Measurements from ENCODE around the gene TBC1D1. TPM values are rescaled to one million over a fixed set of nuclear protein-coding genes. Genes with fewer than 3 reads are reported as not detected.

The TBC1D1 gene
- total RNA-seq, 1 experiment from 2014 or later: 97.1 TPM

DNA sequence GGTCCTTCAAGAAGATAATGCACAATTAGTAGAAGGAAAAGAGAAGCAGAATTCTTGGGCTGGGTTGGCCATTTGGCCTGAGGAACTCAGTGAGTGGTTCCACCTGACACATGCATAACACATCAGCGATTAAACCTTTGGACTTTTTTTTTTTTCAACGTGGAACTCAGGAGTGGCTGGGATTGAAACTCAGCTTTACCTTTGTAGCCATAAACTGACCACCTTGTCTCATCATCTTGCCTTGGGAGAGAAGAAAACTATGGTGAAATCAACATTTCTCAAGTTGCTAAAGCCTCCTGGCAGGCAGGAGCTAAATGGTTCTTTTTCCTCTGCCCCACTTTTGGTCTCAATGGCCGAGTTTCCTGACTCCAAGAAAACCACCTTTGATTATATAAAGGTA lies 85.6 kb downstream of the TBC1D1 start:
- no peak for DNase-seq (ENCODE audit: low read depth in 1 of 2, low spot score in 2 of 2)
- no peak overlapping the region for H3K27ac ChIP-seq
- peak overlapping the region; percentile 87; the same call in 1 of the 2 replicates for H3K4me3 ChIP-seq

DNA sequence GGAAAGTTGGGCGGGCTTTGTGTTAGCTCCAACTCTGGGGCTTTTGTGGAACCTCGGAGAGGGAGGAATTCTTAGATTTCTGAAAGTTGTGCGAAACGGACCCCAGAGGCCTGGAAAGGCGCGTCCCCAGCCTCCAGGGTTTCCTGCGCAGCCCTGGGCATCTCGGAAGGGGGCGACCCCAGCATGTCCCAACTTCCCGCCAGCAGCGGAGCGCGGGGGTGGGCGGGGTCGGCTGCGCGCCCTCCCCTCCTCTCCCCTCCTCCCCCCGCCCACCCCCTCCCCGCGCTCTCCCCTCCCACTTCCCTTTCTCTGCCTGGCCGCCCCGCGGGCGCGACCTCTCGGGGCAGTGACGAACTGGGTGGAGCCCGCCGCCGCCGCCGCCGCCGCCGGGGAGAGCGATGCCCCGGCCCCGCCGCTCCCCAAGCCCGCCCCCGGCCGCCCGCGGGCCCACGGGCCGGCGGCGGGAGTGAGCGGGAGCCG lies 86.1 kb downstream of the TBC1D1 start:
- Histone ChIP-seq H3K4me1 (replicated peaks) (peaks cover 18% of the 10 kb centered on the region), H3K36me3 (peaks cover 4% of the 10 kb centered on the region), H3K9me3 (replicated peaks) (no peaks in the 10 kb centered on the region), H3K4me3 (peak overlapping the region; percentile 87), H3K27me3 (replicated peaks) (no peaks in the 10 kb centered on the region), H3K27ac (peak overlapping the region; percentile 77)
- peak in 1 of 2 experiments; percentile 70 for DNase-seq (ENCODE audit: low read depth in 1 of 2, low spot score in 2 of 2)

More for the DNA sequence above, 85.6 kb downstream of the TBC1D1 start:
- Histone ChIP-seq H3K36me3 (peaks cover 4% of the 10 kb centered on the region), H3K4me1 (replicated peaks) (peaks cover 13% of the 10 kb centered on the region), H3K27me3 (replicated peaks) (no peaks in the 10 kb centered on the region), H3K9me3 (replicated peaks) (no peaks in the 10 kb centered on the region)

- H3K36me3 ChIP-seq: peaks cover 4% of the 10 kb centered on the region
- no peaks in the 10 kb centered on the region for H3K27me3 ChIP-seq (replicated peaks)
- H3K9me3 ChIP-seq (replicated peaks): no peaks in the 10 kb centered on the region
- H3K4me1 ChIP-seq (replicated peaks): peaks cover 24% of the 10 kb centered on the region
- H3K27ac ChIP-seq: peak overlapping the region; percentile 77
- DNase-seq (ENCODE audit: low read depth in 1 of 2, low spot score in 2 of 2): peak; percentile 56 to 67
- peak overlapping the region; percentile 87 for H3K4me3 ChIP-seq
Measured at GRCh38 chr4:37977471-37978247, 86.8 kb downstream of the TBC1D1 start.

DNA sequence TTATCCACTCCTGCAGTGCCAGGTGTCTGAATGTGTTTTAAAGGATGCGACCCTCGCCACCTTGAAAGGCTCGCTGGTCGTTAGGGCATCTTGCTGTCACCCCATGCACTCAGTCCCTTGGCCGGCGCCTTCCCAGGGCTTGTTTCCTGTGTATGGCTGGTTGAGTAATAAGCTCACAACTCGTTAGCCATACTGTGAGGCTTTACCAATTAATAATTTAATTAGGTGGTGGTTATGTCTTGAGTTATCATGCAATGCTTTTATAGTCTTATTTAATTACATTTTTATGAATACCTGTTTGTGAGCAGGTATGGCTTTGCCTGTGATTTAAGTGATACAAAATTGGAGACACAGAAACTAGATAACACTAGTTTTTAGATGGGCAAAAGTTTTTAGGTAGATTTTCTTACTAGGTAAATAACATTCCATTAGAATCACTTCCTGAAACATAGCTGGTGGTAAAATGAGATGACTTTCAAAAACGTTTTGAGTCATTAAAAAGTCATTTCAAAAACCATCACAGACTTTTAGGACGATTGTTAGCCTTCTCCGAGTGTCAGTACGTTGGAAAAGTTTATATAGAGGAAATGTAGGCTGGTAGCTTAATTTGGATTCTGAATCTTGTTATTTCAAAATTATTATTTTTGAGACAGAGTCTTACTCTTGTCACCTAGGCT lies 87.5 kb downstream of the TBC1D1 start:
- H3K36me3 ChIP-seq: peaks cover 4% of the 10 kb centered on the region
- no peak for DNase-seq (ENCODE audit: low read depth in 1 of 2, low spot score in 2 of 2)
- H3K4me3 ChIP-seq: peak overlapping the region; percentile 87
- H3K27ac ChIP-seq: peak overlapping the region; percentile 77
- no peaks in the 10 kb centered on the region for H3K27me3 ChIP-seq (replicated peaks)
- H3K4me1 ChIP-seq (replicated peaks): peaks cover 26% of the 10 kb centered on the region
- H3K9me3 ChIP-seq (replicated peaks): no peaks in the 10 kb centered on the region

DNA sequence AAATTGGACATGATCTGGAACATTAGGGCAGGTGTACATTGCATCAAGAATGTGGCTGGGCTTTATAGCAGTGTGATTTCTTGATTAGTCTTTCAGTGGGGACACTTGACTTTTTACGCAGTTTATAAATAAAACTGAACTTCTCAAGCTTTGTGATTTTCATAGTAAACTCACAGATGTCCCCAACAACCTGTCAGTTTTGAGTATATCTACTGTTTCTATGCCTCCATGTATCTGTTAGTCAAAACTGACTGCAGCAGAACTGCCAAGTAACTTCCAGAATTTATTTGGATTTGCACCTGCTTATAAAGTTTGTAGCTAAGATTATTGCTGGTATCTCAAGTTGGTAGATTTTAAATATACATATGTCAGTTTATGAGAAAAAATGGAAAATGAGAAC lies 89.4 kb downstream of the TBC1D1 start:
- Histone ChIP-seq H3K9me3 (replicated peaks) (no peaks in the 10 kb centered on the region), H3K27me3 (replicated peaks) (no peaks in the 10 kb centered on the region), H3K4me1 (replicated peaks) (peaks cover 29% of the 10 kb centered on the region), H3K4me3 (no peak overlapping the region), H3K36me3 (peaks cover 4% of the 10 kb centered on the region), H3K27ac (no peak overlapping the region)
- no peak for DNase-seq (ENCODE audit: low read depth in 1 of 2, low spot score in 2 of 2)

GRCh38 chr4:37981425-37981824 lies 90.5 kb downstream of the TBC1D1 start:
- H3K4me3 ChIP-seq: no peak overlapping the region
- no peak for DNase-seq (ENCODE audit: low read depth in 1 of 2, low spot score in 2 of 2)
- no peak overlapping the region for H3K27ac ChIP-seq
- peaks cover 4% of the 10 kb centered on the region for H3K36me3 ChIP-seq
- H3K27me3 ChIP-seq (replicated peaks): no peaks in the 10 kb centered on the region
- H3K9me3 ChIP-seq (replicated peaks): no peaks in the 10 kb centered on the region
- peaks cover 29% of the 10 kb centered on the region for H3K4me1 ChIP-seq (replicated peaks)

DNA sequence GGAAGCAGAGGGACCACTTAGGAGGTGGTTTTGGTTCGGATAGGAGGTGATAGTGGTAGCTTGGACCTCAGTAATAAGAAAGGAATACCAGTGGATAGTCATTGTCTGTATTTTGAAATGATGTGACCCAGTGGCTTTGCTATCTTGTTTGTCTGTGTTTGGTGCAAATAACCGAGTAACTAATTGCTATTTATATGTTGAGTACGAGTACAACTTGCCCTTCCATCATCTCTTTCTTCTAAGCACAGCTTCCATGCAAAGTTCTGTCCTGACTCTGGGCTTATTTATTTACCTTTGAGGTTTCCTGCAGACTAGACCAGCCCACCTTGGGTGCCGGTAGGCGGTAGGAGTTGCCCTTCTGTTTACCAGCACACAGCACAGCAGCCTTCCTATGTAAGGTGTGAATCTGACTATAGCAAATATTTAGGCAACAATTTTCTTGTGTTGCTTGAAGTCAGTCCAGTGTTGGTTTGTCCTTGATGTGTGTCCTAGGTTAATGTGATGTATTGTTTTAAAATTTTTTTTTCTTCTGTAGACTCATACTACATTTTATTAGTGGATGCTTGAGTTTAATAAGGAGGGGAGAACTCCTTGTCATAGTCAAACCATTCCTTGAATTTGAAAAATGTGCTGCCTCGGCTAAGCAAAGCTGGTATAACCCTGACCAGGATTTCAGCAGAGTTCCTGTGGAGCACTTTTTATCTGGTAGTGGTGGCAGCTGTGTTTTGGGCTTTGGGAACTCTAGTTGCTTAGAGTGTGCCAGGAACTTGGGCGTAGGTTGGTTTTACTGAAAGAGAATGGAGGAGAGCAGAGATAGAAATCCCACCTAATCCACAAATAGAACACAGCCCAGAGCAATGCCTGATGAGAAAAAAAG lies 91.2 kb downstream of the TBC1D1 start:
- Histone ChIP-seq H3K4me1 (replicated peaks) (peaks cover 29% of the 10 kb centered on the region), H3K36me3 (peaks cover 4% of the 10 kb centered on the region), H3K4me3 (no peak overlapping the region), H3K9me3 (replicated peaks) (no peaks in the 10 kb centered on the region), H3K27me3 (replicated peaks) (no peaks in the 10 kb centered on the region), H3K27ac (peak overlapping the region; percentile 39; the same call in 1 of the 2 replicates)
- peak in 1 of 2 experiments; percentile 36 for DNase-seq (ENCODE audit: low read depth in 1 of 2, low spot score in 2 of 2)

DNA sequence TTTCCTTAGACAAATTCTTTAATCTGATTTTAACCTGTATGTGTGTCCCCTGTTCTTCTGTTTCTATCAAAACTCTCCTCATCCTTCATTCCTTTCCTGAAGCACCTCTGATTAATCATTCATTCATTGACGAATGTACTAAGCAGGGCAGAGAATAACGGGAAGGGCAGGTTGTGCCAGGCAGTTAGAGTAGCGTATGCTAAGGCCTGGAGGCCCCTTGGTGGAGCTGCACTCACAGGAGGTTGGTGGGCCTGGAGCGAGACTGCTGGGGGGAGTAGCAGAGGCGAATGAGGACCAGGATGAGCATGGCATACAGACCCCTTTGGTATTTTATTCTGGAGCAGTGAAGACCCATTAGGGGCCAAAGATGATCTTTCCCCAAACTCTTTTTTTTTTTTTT lies 91.9 kb downstream of the TBC1D1 start:
- Histone ChIP-seq H3K4me3 (no peak overlapping the region), H3K4me1 (replicated peaks) (peaks cover 29% of the 10 kb centered on the region), H3K36me3 (no peaks in the 10 kb centered on the region; the same call in 1 of the 2 replicates), H3K27ac (peak overlapping the region; percentile 39; the same call in 1 of the 2 replicates), H3K27me3 (replicated peaks) (no peaks in the 10 kb centered on the region), H3K9me3 (replicated peaks) (no peaks in the 10 kb centered on the region)
- no peak for DNase-seq (ENCODE audit: low read depth in 1 of 2, low spot score in 2 of 2)

- Histone ChIP-seq H3K27me3 (replicated peaks) (no peaks in the 10 kb centered on the region), H3K4me1 (replicated peaks) (peaks cover 26% of the 10 kb centered on the region), H3K27ac (no peak overlapping the region), H3K9me3 (replicated peaks) (no peaks in the 10 kb centered on the region), H3K4me3 (no peak overlapping the region), H3K36me3 (no peaks in the 10 kb centered on the region)
- DNase-seq (ENCODE audit: low read depth in 1 of 2, low spot score in 2 of 2): no peak
Measured at GRCh38 chr4:37983951-37984350, 93.1 kb downstream of the TBC1D1 start.

DNA sequence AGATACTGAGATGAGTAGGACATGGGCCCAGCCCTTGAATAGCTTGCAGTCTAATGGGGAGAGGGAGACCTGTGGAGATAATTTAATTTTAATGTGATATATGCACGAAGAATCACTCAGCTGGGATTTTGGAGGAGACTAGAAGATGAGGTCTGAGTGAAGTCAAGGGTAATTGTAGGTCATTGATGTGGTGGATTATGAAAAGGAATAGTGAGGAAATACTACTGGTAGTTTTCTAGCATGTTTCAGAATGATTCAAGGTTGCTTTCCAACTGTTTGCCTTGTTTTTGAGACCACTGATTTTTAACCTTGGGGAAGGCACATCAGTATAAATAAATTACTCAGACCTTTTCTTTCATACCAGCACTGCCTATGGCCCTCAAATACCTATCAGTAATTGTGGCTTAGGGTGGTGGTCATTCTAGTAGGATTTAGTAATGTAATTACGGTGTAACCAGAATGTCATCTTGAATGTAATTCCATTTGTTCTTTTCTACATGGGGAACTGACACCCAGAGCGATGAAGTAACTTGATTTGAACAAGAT lies 94.9 kb downstream of the TBC1D1 start:
- Histone ChIP-seq H3K27me3 (replicated peaks) (no peaks in the 10 kb centered on the region), H3K4me3 (no peak overlapping the region), H3K4me1 (replicated peaks) (peaks cover 44% of the 10 kb centered on the region), H3K27ac (no peak overlapping the region), H3K36me3 (no peaks in the 10 kb centered on the region), H3K9me3 (replicated peaks) (no peaks in the 10 kb centered on the region)
- DNase-seq (ENCODE audit: low read depth in 1 of 2, low spot score in 2 of 2): no peak

DNA sequence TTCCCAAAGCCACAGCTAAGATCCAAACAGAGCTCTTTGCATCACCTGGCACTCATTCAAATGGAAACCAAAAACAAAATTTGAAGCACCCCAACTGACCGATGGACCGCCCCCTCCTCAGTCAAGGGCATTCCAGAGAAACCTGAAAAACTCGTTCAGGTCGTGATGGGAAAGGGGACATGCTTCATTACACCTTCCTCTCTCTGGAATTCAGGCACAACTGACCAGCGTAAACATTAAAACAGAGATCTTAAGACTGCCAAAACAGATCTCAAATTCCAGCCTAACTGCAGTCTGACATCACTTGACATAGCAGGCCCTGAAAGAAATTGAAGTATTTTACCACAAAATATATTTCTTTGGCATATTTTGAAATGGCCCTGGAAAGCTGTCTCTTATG lies 97.8 kb downstream of the TBC1D1 start:
- H3K4me3 ChIP-seq: no peak overlapping the region
- no peaks in the 10 kb centered on the region for H3K27me3 ChIP-seq (replicated peaks)
- no peak overlapping the region for H3K27ac ChIP-seq
- peaks cover 23% of the 10 kb centered on the region for H3K4me1 ChIP-seq (replicated peaks)
- no peaks in the 10 kb centered on the region for H3K36me3 ChIP-seq
- DNase-seq (ENCODE audit: low read depth in 1 of 2, low spot score in 2 of 2): no peak
- H3K9me3 ChIP-seq (replicated peaks): no peaks in the 10 kb centered on the region

- Histone ChIP-seq H3K9me3 (replicated peaks) (no peaks in the 10 kb centered on the region), H3K4me1 (replicated peaks) (peaks cover 21% of the 10 kb centered on the region), H3K27ac (peak overlapping the region; percentile 10; the same call in 1 of the 2 replicates), H3K36me3 (no peaks in the 10 kb centered on the region), H3K4me3 (no peak overlapping the region), H3K27me3 (replicated peaks) (no peaks in the 10 kb centered on the region)
- DNase-seq (ENCODE audit: low read depth in 1 of 2, low spot score in 2 of 2): peak in 1 of 2 experiments; percentile 14
Measured at GRCh38 chr4:37989398-37990260, 98.7 kb downstream of the TBC1D1 start.

All from SJSA1 (cell line).